DMS 273 (cell line): Measurements from ENCODE around the gene VCX2.
"Not testable (repeated sequence)": the region's sequence is repeated elsewhere in the genome, so short reads cannot be mapped to it uniquely, and the experiment has no call there.

Experiments
- DNase-seq: peaks from one replicate; lab custom pipeline; 2025; ENCODE audit not compliant: unreplicated experiment; lab: John Stamatoyannopoulos, UW

VCX2 gene

GRCh38 chrX:8122538-8122937 lies 48.5 kb downstream of the VCX2 start:
- DNase-seq, result no peak

- not testable (repeated sequence) for DNase-seq
Measured at GRCh38 chrX:8121391-8121790, 49.7 kb downstream of the VCX2 start.
